HG02970 (cell line): ENCODE measurements around the gene DPF3.

Experiments
- ATAC-seq: cut with Tn5 transposase; IDR thresholded peaks from one replicate; pipeline ENCODE4 v1.9.1; 2021; ENCODE audit warnings: mild to moderate bottlenecking, moderate library complexity, moderate number of reproducible peaks; ENCODE audit not compliant: unreplicated experiment, low FRiP score

Gene DPF3

GRCh38 chr14:72893636-72894322, at the start of gene DPF3:
Gene DPF3, minus strand, starts transcription at chr14:72894101. Its CDS starts 13 bp downstream, at chr14:72894088.
- peak; percentile 97 for ATAC-seq

- ATAC-seq = no peak
Observed at GRCh38 chr14:72942934-72943333, 49.0 kb upstream of the DPF3 start.

- ATAC-seq = no peak
Observed at GRCh38 chr14:72941286-72941985, 47.5 kb upstream of the DPF3 start.

GRCh38 chr14:72939630-72940029, 45.7 kb upstream of the DPF3 start:
- no peak for ATAC-seq

- ATAC-seq = no peak
Observed at GRCh38 chr14:72932893-72933292, 39.0 kb upstream of the DPF3 start.

GRCh38 chr14:72929316-72930080, 35.6 kb upstream of the DPF3 start:
- ATAC-seq = no peak

- no peak for ATAC-seq
Observed at GRCh38 chr14:72928872-72929271, 35.0 kb upstream of the DPF3 start.

GRCh38 chr14:72926292-72927028, 32.6 kb upstream of the DPF3 start, which contains the start of gene DCAF4:
Gene DCAF4, plus strand, starts transcription at chr14:72926464. Its CDS starts 11,515 bp downstream, at chr14:72937979.
- peak; percentile 94 for ATAC-seq

GRCh38 chr14:72925815-72926291, 32.0 kb upstream of the DPF3 start:
- peak; percentile 4 for ATAC-seq

GRCh38 chr14:72925171-72925759, 31.4 kb upstream of the DPF3 start:
- ATAC-seq = no peak

GRCh38 chr14:72924337-72924736, 30.4 kb upstream of the DPF3 start:
- no peak for ATAC-seq

- no peak for ATAC-seq
Observed at GRCh38 chr14:72921396-72921795, 27.5 kb upstream of the DPF3 start.

- ATAC-seq = no peak
Observed at GRCh38 chr14:72920008-72920407, 26.1 kb upstream of the DPF3 start.

GRCh38 chr14:72917094-72917802, 23.3 kb upstream of the DPF3 start:
- no peak for ATAC-seq

- ATAC-seq = no peak
Observed at GRCh38 chr14:72916174-72916573, 22.3 kb upstream of the DPF3 start.

- no peak for ATAC-seq
Observed at GRCh38 chr14:72913809-72914208, 19.9 kb upstream of the DPF3 start.

GRCh38 chr14:72909163-72909562, 15.3 kb upstream of the DPF3 start:
- no peak for ATAC-seq

GRCh38 chr14:72907886-72908285, 14.0 kb upstream of the DPF3 start:
- ATAC-seq = no peak

- ATAC-seq = no peak
Observed at GRCh38 chr14:72906879-72907278, 13.0 kb upstream of the DPF3 start.
